B cell (primary cell): ENCODE results near the gene POP4. TPM values are rescaled to one million over a fixed set of nuclear protein-coding genes. Genes with fewer than 3 reads are reported as not detected.

ENCODE experiments used
- ATAC-seq: fragments of 200-7000 bp; cut with Tn5 transposase; one replicate; pipeline ENCODE4 v1.10.0; 2021; ENCODE audit warnings: low read depth, mild to moderate bottlenecking, moderate number of reproducible peaks, moderate library complexity
- CTCF ChIA-PET: fragments of 350-600 bp; sonication (Branson Sonifier 250); formaldehyde crosslinking; loops from one replicate; lab custom pipeline; 2021; ENCODE audit warnings: antibody characterized with exemption, inconsistent platforms; lab: Charles Lee
- POLR2A ChIA-PET: fragments of 350-600 bp; sonication (Branson Sonifier 250); formaldehyde crosslinking; loops from one replicate; lab custom pipeline; 2021; ENCODE audit warnings: antibody characterized with exemption; lab: Charles Lee
- DNase-seq: peaks from one replicate; pipeline ENCODE4 v3.0.0; 2013
- H2AFZ ChIP-seq: 2 replicates; pipeline ENCODE4 v1.6.1; 2012; ENCODE audit warnings: mild to moderate bottlenecking, low read depth, low read length; ENCODE audit not compliant: insufficient read depth, poor library complexity, severe bottlenecking
- H3K27ac ChIP-seq, 2 donors: 1 replicate in 1 of 2; 2 replicates in 1 of 2; pipeline ENCODE4 v1.5.1; 2012 to 2013; ENCODE audit warnings: low read length in 2 of 2, mild to moderate bottlenecking in 2 of 2, moderate library complexity in 1 of 2
- H3K27me3 ChIP-seq, 4 experiments: fragments of 200-600 bp in 1 of 4; sonication (generic) in 1 of 4; replicated peaks in 1 of 4; 1 replicate in 2 of 4; 2 replicates in 2 of 4; pipeline versions ENCODE4 v1.6.1 to v1.7.0; 2013 to 2016; ENCODE audit warnings: low read length in 3 of 4, mild to moderate bottlenecking in 2 of 4, mixed read lengths in 1 of 4, moderate library complexity in 1 of 4; ENCODE audit not compliant: insufficient read depth in 4 of 4, control insufficient read depth in 3 of 4; ENCODE audit errors: control extremely low read depth in 1 of 4
- H3K36me3 ChIP-seq, 2 experiments: replicated peaks in 1 of 2; 1 replicate in 1 of 2; 2 replicates in 1 of 2; pipeline versions ENCODE4 v1.6.1 to v1.7.1; 2013; ENCODE audit warnings: low read length in 1 of 2; ENCODE audit not compliant: insufficient read depth in 2 of 2, control insufficient read depth in 1 of 2; ENCODE audit errors: control extremely low read depth in 1 of 2, extremely low read depth in 1 of 2
- H3K4me1 ChIP-seq, 2 donors: fragments of 200-600 bp in 1 of 2; sonication (generic) in 1 of 2; 1 replicate in 1 of 2; 2 replicates in 1 of 2; pipeline versions ENCODE4 v1.5.1 to v1.6.1; 2013 to 2017; ENCODE audit warnings: low read length in 2 of 2; ENCODE audit not compliant: control insufficient read depth in 2 of 2, insufficient read depth in 2 of 2
- H3K4me2 ChIP-seq: replicated peaks from 2 replicates; pipeline ENCODE3; 2012; ENCODE audit warnings: mild to moderate bottlenecking, low read depth, low read length; ENCODE audit not compliant: poor library complexity, severe bottlenecking
- H3K4me3 ChIP-seq, 5 experiments: fragments of 200-600 bp in 1 of 5; sonication (generic) in 1 of 5; 1 replicate in 3 of 5; 2 replicates in 2 of 5; pipeline versions ENCODE4 v1.5.1 to v1.7.0; 2011 to 2016; ENCODE audit warnings: low read length in 4 of 5, mild to moderate bottlenecking in 4 of 5, low read depth in 2 of 5, control low read depth in 1 of 5, moderate library complexity in 1 of 5; ENCODE audit not compliant: insufficient read depth in 1 of 5; ENCODE audit errors: control extremely low read depth in 1 of 5, extremely low read depth in 1 of 5
- H3K79me2 ChIP-seq: fragments of 200-600 bp; sonication (generic); one replicate; pipeline ENCODE4 v1.6.0; 2016; ENCODE audit warnings: low read length; ENCODE audit not compliant: control insufficient read depth, insufficient read depth
- H3K9ac ChIP-seq: fragments of 200-600 bp; sonication (generic); 2 replicates; pipeline ENCODE4 v1.6.1; 2017; ENCODE audit warnings: mild to moderate bottlenecking, low read length, moderate library complexity
- H3K9me3 ChIP-seq, 3 donors: one replicate each; pipeline versions ENCODE4 v1.6.1 to v1.7.1; 2013; ENCODE audit warnings: low read length in 2 of 3; ENCODE audit not compliant: control insufficient read depth in 2 of 3, insufficient read depth in 1 of 3; ENCODE audit errors: control extremely low read depth in 1 of 3
- H4K20me1 ChIP-seq: 2 replicates; pipeline ENCODE4 v1.6.0; 2012; ENCODE audit warnings: mild to moderate bottlenecking, low read length; ENCODE audit not compliant: insufficient read depth, control insufficient read depth, poor library complexity, severe bottlenecking
- H3K27ac Mint-ChIP-seq: one replicate; pipeline ENCODE4 v1.8.0; 2021; ENCODE audit warnings: mixed read lengths
- H3K27me3 Mint-ChIP-seq: one replicate; pipeline ENCODE4 v1.8.0; 2021; ENCODE audit warnings: mixed read lengths
- H3K4me1 Mint-ChIP-seq: one replicate; pipeline ENCODE4 v1.8.0; 2021; ENCODE audit warnings: mixed read lengths
- H3K4me3 Mint-ChIP-seq: one replicate; pipeline ENCODE4 v1.8.0; 2021; ENCODE audit warnings: mixed read lengths
- H3K9me3 Mint-ChIP-seq: one replicate; pipeline ENCODE4 v1.8.0; 2022; ENCODE audit warnings: mixed read lengths; ENCODE audit not compliant: insufficient read depth
- CTCF ChIP-seq: fragments of 200-600 bp; IDR thresholded peaks from one replicate; pipeline ENCODE4 v1.8.0; 2022; ENCODE audit warnings: antibody characterized with exemption, mild to moderate bottlenecking
- EZH2 ChIP-seq: IDR thresholded peaks from 2 replicates; pipeline ENCODE4 v1.6.1; 2012; ENCODE audit warnings: borderline replicate concordance, low read depth, mild to moderate bottlenecking, moderate library complexity, low read length; ENCODE audit not compliant: insufficient read depth, poor library complexity, severe bottlenecking
- WGBS: methylation state at CpG from one replicate; pipeline ENCODE4 v1.1.5; 2013; ENCODE audit warnings: missing lambda C conversion rate; ENCODE audit not compliant: insufficient coverage; 5-methylcytosine and 5-hydroxymethylcytosine counted together
- intact Hi-C: fragments of 100-400 bp; cut with micrococcal nuclease; formaldehyde crosslinking; loops from one replicate; pipeline ENCODE4 v1.10.0; 2022
- polyA plus RNA-seq: library from polyadenylated mRNA; depleted of rRNA; stranded (reverse); fragments of >200 nt; gene quantifications from 2 replicates; pipeline ENCODE4 v1.2.3, GENCODE V29; 2012
- total RNA-seq, 2 donors: library from RNA; stranded (reverse); fragments of 120-200 nt in 1 of 2; gene quantifications; 1 replicate in 1 of 2; 2 replicates in 1 of 2; pipeline versions ENCODE4 v1.2.3 to v1.2.4, GENCODE V29; 2013 to 2022

POP4 gene
- total and polyA plus RNA-seq, 2 donors (not counting 1 experiment from before 2014, with no cell fraction given): 58.9 to 61.2 TPM

- Histone ChIP-seq H3K4me2 (no peak overlapping the region), H2AFZ (no peak overlapping the region), H3K36me3 (no peaks in the 10 kb centered on the region), H3K9me3 (peaks cover 0 to 1% (median 0%) of the 10 kb centered on the region in 3 donors), H4K20me1 (no peaks in the 10 kb centered on the region), H3K27me3 (peaks cover 0 to under 1% (median 0%) of the 10 kb centered on the region in 4 experiments), H3K9ac (no peak overlapping the region), H3K27ac (no peak overlapping the region), H3K4me3 (no peak overlapping the region), H3K4me1 (no peaks in the 10 kb centered on the region), H3K79me2 (no peaks in the 10 kb centered on the region)
- ChIA-PET POLR2A (no interaction called here), CTCF (interaction anchor here (1.0 kb wide), 1 partner anchor 13 kb away, joined by 3 read pairs; no protein-coding TSS in a partner anchor)
- DNase-seq (no peak), ATAC-seq (no peak)
- TF ChIP-seq EZH2: no peak
- no peak for TF ChIP-seq CTCF
- intact Hi-C loops: no loop called here
- Mint-ChIP-seq H3K27ac (no peak overlapping the region), H3K4me1 (no peaks in the 10 kb centered on the region), H3K9me3 (no peaks in the 10 kb centered on the region), H3K4me3 (no peak overlapping the region), H3K27me3 (peaks cover 7% of the 10 kb centered on the region)
- WGBS: 100% methylated on average over 1 of the region's 5 CpGs
These were observed 52.3 kb downstream of the POP4 start for GRCh38 chr19:29658221-29658991.

- no peaks in the 10 kb centered on the region for H4K20me1 ChIP-seq
- peaks cover 6% of the 10 kb centered on the region for H3K79me2 ChIP-seq
- no peak overlapping the region for H3K4me3 ChIP-seq
- POLR2A ChIA-PET: no interaction called here
- H3K9me3 ChIP-seq: no peaks in the 10 kb centered on the region
- Mint-ChIP-seq H3K27ac (no peak overlapping the region), H3K27me3 (peaks cover 3% of the 10 kb centered on the region), H3K4me3 (no peak overlapping the region), H3K9me3 (no peaks in the 10 kb centered on the region), H3K4me1 (peaks cover 5% of the 10 kb centered on the region)
- DNase-seq (no peak), ATAC-seq (no peak)
- CTCF ChIA-PET: interaction anchor here (1.4 to 10.1 kb wide), 2 partner anchors 52 to 99 kb away, joined by 4 to 116 read pairs; partner anchors contain the start of gene POP4
- H3K36me3 ChIP-seq: no peaks in the 10 kb centered on the region
- no peak for TF ChIP-seq CTCF
- TF ChIP-seq EZH2: no peak
- no peak overlapping the region for H3K4me2 ChIP-seq
- H3K9ac ChIP-seq: no peak overlapping the region
- H3K27me3 ChIP-seq: no peaks in the 10 kb centered on the region
- H2AFZ ChIP-seq: no peak overlapping the region
- H3K27ac ChIP-seq: no peak overlapping the region
- intact Hi-C loops: loop anchor here (10.0 kb wide), 1 partner anchor 154 kb away; the partner anchor contains the start of gene CCNE1
- H3K4me1 ChIP-seq: peaks cover 7 to 10% of the 10 kb centered on the region in 2 donors
- 93% methylated on average over 3 of the region's 10 CpGs for WGBS
These were observed 54.8 kb downstream of the POP4 start for GRCh38 chr19:29660835-29661234.
